IPS DF 4.7 (cell line): ENCODE measurements around the gene GMDS.
"Not testable (repeated sequence)": the region's sequence is repeated elsewhere in the genome, so short reads cannot be mapped to it uniquely, and the experiment has no call there.

ENCODE experiments used
- DNase-seq: peaks from one replicate; pipeline ENCODE4 v3.0.0-alpha.2; 2013; ENCODE audit warnings: low spot score; ENCODE audit errors: extremely low read depth

GMDS gene

GRCh38 chr6:1695546-1696462, 549.6 kb downstream of the GMDS start:
- DNase-seq = no peak

- DNase-seq = not testable (repeated sequence)
These were observed 553.6 kb downstream of the GMDS start for GRCh38 chr6:1691828-1692227.

GRCh38 chr6:1690656-1691055, 554.7 kb downstream of the GMDS start:
- DNase-seq = not testable (repeated sequence)

GRCh38 chr6:1689141-1689540, 556.3 kb downstream of the GMDS start:
- no peak for DNase-seq

- DNase-seq = no peak
These were observed 557.0 kb downstream of the GMDS start for GRCh38 chr6:1688396-1688795.

- DNase-seq = no peak
These were observed 558.0 kb downstream of the GMDS start for GRCh38 chr6:1687402-1687801.

GRCh38 chr6:1686117-1687098, 559.0 kb downstream of the GMDS start:
- no peak for DNase-seq

GRCh38 chr6:1679688-1680068, 565.7 kb downstream of the GMDS start:
- no peak for DNase-seq

- no peak for DNase-seq
These were observed 566.2 kb downstream of the GMDS start for GRCh38 chr6:1679031-1679687.

GRCh38 chr6:1678201-1678600, 567.2 kb downstream of the GMDS start:
- DNase-seq = no peak

GRCh38 chr6:1672379-1672778, 573.0 kb downstream of the GMDS start:
- DNase-seq = no peak

- no peak for DNase-seq
These were observed 574.5 kb downstream of the GMDS start for GRCh38 chr6:1670711-1671462.

- no peak for DNase-seq
These were observed 575.4 kb downstream of the GMDS start for GRCh38 chr6:1669996-1670395.

- not testable (repeated sequence) for DNase-seq
These were observed 576.9 kb downstream of the GMDS start for GRCh38 chr6:1668456-1668855.

- no peak for DNase-seq
These were observed 577.6 kb downstream of the GMDS start for GRCh38 chr6:1667805-1668175.

GRCh38 chr6:1667012-1667804, 578.2 kb downstream of the GMDS start:
- DNase-seq = no peak

- no peak for DNase-seq
These were observed 580.2 kb downstream of the GMDS start for GRCh38 chr6:1665214-1665613.

- no peak for DNase-seq
These were observed 581.1 kb downstream of the GMDS start for GRCh38 chr6:1664329-1664728.

GRCh38 chr6:1663511-1663910, 581.9 kb downstream of the GMDS start:
- DNase-seq = no peak

- no peak for DNase-seq
These were observed 582.9 kb downstream of the GMDS start for GRCh38 chr6:1662534-1662933.
